SU-DHL-6 (cell line): Measurements from ENCODE around the gene PRKCA.

Experiments
- H2AFZ ChIP-seq: fragments of 200-600 bp; sonication (generic); 2 replicates; pipeline ENCODE4 v1.6.1; 2014; ENCODE audit warnings: low read depth, mild to moderate bottlenecking, moderate library complexity, mixed read lengths, antibody characterized with exemption, low read length; ENCODE audit not compliant: severe bottlenecking
- H3F3A ChIP-seq: fragments of 200-600 bp; shearing (Covaris generic); 2 replicates; pipeline ENCODE4 v1.6.0; 2016; ENCODE audit warnings: antibody characterized with exemption, mild to moderate bottlenecking; ENCODE audit not compliant: insufficient read depth
- H3K27ac ChIP-seq: fragments of 200-600 bp; sonication (generic); 2 replicates; pipeline ENCODE4 v1.5.1; 2016; ENCODE audit warnings: low read depth, mild to moderate bottlenecking, low read length, moderate library complexity, mixed read lengths
- H3K27me3 ChIP-seq: fragments of 200-600 bp; sonication (generic), shearing (Covaris generic); 2 replicates; pipeline ENCODE4 v1.6.0; 2014; ENCODE audit warnings: mild to moderate bottlenecking, low read length
- H3K36me3 ChIP-seq: fragments of 200-600 bp; sonication (generic); 2 replicates; pipeline ENCODE4 v1.6.1; 2014; ENCODE audit warnings: mild to moderate bottlenecking, low read length, mixed read lengths
- H3K4me2 ChIP-seq: fragments of 300-600, 200-600 bp; shearing (Covaris generic), sonication (generic); 2 replicates; pipeline ENCODE4 v1.6.0; 2014; ENCODE audit warnings: low read length, low read depth, mild to moderate bottlenecking; ENCODE audit not compliant: poor library complexity, severe bottlenecking
- H3K4me3 ChIP-seq: fragments of 200-600 bp; sonication (generic); 2 replicates; pipeline ENCODE4 v1.5.1; 2014; ENCODE audit warnings: antibody characterized with exemption, low read length, mild to moderate bottlenecking, mixed read lengths; ENCODE audit not compliant: insufficient read depth, poor library complexity, severe bottlenecking
- H3K79me2 ChIP-seq: fragments of 200-600 bp; sonication (generic); 2 replicates; pipeline ENCODE4 v1.6.1; 2014; ENCODE audit warnings: mild to moderate bottlenecking, low read length, moderate library complexity; ENCODE audit not compliant: insufficient read depth
- H3K9ac ChIP-seq: fragments of 200-600 bp; sonication (generic); 2 replicates; pipeline ENCODE4 v1.7.0; 2014; ENCODE audit warnings: mild to moderate bottlenecking, low read length
- H3K9me2 ChIP-seq: fragments of 200-600 bp; sonication (generic); replicated peaks from 2 replicates; pipeline ENCODE4 v1.6.1; 2014; ENCODE audit warnings: low read length; ENCODE audit not compliant: insufficient read depth
- H3K9me3 ChIP-seq: fragments of 200-600 bp; sonication (generic); 2 replicates; pipeline ENCODE4 v1.6.1; 2014; ENCODE audit warnings: low read length, mixed read lengths; ENCODE audit not compliant: insufficient read depth
- H4K20me1 ChIP-seq: fragments of 200-600 bp; sonication (generic); 2 replicates; pipeline ENCODE4 v1.6.1; 2014; ENCODE audit warnings: low read depth, mild to moderate bottlenecking, antibody characterized with exemption, low read length, moderate library complexity, mixed read lengths
- CTCF ChIP-seq: fragments of 200-600 bp; sonication (generic); IDR thresholded peaks from one replicate; pipeline ENCODE4 v1.5.1; 2017; ENCODE audit warnings: antibody characterized with exemption, mild to moderate bottlenecking, low read length, moderate library complexity; ENCODE audit not compliant: insufficient read depth, poor library complexity, severe bottlenecking
- EZH2phosphoT487 ChIP-seq: fragments of 200-600 bp; sonication (generic), shearing (Covaris generic); conservative IDR thresholded peaks from 2 replicates; pipeline ENCODE4 v1.6.1; 2018; ENCODE audit warnings: mild to moderate bottlenecking, antibody characterized with exemption, low read length, moderate library complexity, mixed read lengths

Gene PRKCA

GRCh38 chr17:66840061-66840460, 537.6 kb downstream of the PRKCA start:
- no peaks in the 10 kb centered on the region for H3K9me2 ChIP-seq

DNA sequence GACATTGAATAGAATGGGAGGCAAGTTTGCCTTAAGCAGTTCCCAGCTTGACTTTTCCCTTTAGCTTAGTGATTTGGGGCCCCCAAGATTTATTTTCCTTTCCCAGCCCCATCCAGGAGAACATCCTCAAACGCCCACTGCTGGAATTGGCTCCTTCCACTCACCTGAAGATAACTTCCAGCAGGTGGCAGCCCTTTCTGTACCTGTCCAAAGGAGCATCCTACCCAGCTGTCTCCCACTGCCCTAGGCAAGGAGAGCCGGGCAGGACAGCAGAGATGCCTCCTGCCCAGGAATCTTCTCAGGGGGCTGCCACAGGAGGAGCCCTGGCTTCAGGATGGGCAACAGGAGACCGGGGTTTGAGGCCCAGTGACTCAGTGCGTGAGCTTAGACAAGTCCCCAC, 538.9 kb downstream of the PRKCA start:
- Histone ChIP-seq H3K27ac (no peak overlapping the region), H3K4me2 (no peak overlapping the region), H3K27me3 (no peaks in the 10 kb centered on the region), H4K20me1 (no peaks in the 10 kb centered on the region), H3K4me3 (no peak overlapping the region), H3K9me3 (no peaks in the 10 kb centered on the region), H3K9me2 (no peaks in the 10 kb centered on the region), H3K9ac (no peak overlapping the region), H3F3A (no peaks in the 10 kb centered on the region), H2AFZ (no peak overlapping the region), H3K79me2 (no peaks in the 10 kb centered on the region), H3K36me3 (no peaks in the 10 kb centered on the region)
- TF ChIP-seq EZH2phosphoT487, result no peak
- no peak for TF ChIP-seq CTCF

More at GRCh38 chr17:66840061-66840460, 537.6 kb downstream of the PRKCA start:
- Histone ChIP-seq H3F3A (no peaks in the 10 kb centered on the region), H3K27me3 (no peaks in the 10 kb centered on the region), H4K20me1 (no peaks in the 10 kb centered on the region), H3K4me3 (no peak overlapping the region), H3K4me2 (no peak overlapping the region), H3K9ac (no peak overlapping the region), H3K27ac (no peak overlapping the region), H2AFZ (no peak overlapping the region), H3K36me3 (no peaks in the 10 kb centered on the region), H3K9me3 (no peaks in the 10 kb centered on the region), H3K79me2 (no peaks in the 10 kb centered on the region)
- TF ChIP-seq EZH2phosphoT487 (no peak), CTCF (no peak)

DNA sequence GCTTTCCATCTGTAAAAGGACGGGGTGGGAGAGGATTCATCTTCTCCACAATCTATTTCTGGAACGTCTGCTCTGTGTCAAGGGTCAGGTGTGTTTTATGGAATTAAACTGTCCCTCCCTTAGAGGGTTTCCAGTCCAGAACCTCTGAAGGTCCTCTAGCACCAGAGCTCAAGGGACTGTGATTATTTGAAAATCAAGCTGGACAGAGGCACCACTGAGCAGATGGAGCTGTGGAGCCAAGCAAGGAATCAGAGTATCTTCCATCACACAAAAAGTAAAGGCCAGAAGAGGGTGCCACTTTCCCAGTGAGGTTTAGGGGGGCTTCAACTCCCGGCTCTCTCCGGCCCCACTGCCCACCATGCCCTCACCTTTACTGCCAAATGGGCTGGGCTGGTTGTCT, 539.3 kb downstream of the PRKCA start:
- H3K4me2 ChIP-seq, result no peak overlapping the region
- no peaks in the 10 kb centered on the region for H3K27me3 ChIP-seq
- H4K20me1 ChIP-seq, result no peaks in the 10 kb centered on the region

More for the DNA sequence above, 539.3 kb downstream of the PRKCA start:
- Histone ChIP-seq H3K9me2 (no peaks in the 10 kb centered on the region), H3F3A (no peaks in the 10 kb centered on the region), H3K4me3 (no peak overlapping the region), H3K9ac (no peak overlapping the region), H3K79me2 (no peaks in the 10 kb centered on the region), H2AFZ (no peak overlapping the region), H3K9me3 (0 out of 2 replicates have a peak, but pooled peaks cover 1% of the 10 kb centered on the region), H3K36me3 (no peaks in the 10 kb centered on the region), H3K27ac (no peak overlapping the region)
- TF ChIP-seq EZH2phosphoT487, result no peak
- no peak for TF ChIP-seq CTCF
